Measurements from ENCODE around the gene PPP1R16B.
"Not testable (repeated sequence)": the region's sequence is repeated elsewhere in the genome, so short reads cannot be mapped to it uniquely, and the experiment has no call there.

PPP1R16B gene

GRCh38 chr20:38791940-38792339, 13.6 kb upstream of the PPP1R16B start:
- DNase-seq (ENCODE audit: low spot score): no peak

- DNase-seq (ENCODE audit: low spot score): not testable (repeated sequence)
Measured at GRCh38 chr20:38794057-38794456, 11.4 kb upstream of the PPP1R16B start.

- no peak for DNase-seq (ENCODE audit: low spot score)
Measured at GRCh38 chr20:38798266-38798665, 7.2 kb upstream of the PPP1R16B start.

- no peak for DNase-seq (ENCODE audit: low spot score)
Measured at GRCh38 chr20:38799203-38799602, 6.3 kb upstream of the PPP1R16B start.

- no peak for DNase-seq (ENCODE audit: low spot score)
Measured at GRCh38 chr20:38800882-38801281, 4.6 kb upstream of the PPP1R16B start.

GRCh38 chr20:38804221-38804620, 1.3 kb upstream of the PPP1R16B start:
- no peak for DNase-seq (ENCODE audit: low spot score)

GRCh38 chr20:38804682-38805501, 605 bp upstream of the PPP1R16B start:
- DNase-seq (ENCODE audit: low spot score): no peak

- no peak for DNase-seq (ENCODE audit: low spot score)
Measured at GRCh38 chr20:38805958-38806854, 709 bp downstream of the PPP1R16B start.

- DNase-seq (ENCODE audit: low spot score): no peak
Measured at GRCh38 chr20:38806855-38807655, 1.6 kb downstream of the PPP1R16B start.

- DNase-seq (ENCODE audit: low spot score): no peak
Measured at GRCh38 chr20:38809942-38810341, 4.4 kb downstream of the PPP1R16B start.

- no peak for DNase-seq (ENCODE audit: low spot score)
Measured at GRCh38 chr20:38810926-38811630, 5.6 kb downstream of the PPP1R16B start.

- no peak for DNase-seq (ENCODE audit: low spot score)
Measured at GRCh38 chr20:38811769-38812168, 6.3 kb downstream of the PPP1R16B start.

- no peak for DNase-seq (ENCODE audit: low spot score)
Measured at GRCh38 chr20:38812182-38812581, 6.7 kb downstream of the PPP1R16B start.

- no peak for DNase-seq (ENCODE audit: low spot score)
Measured at GRCh38 chr20:38812709-38813573, 7.4 kb downstream of the PPP1R16B start.

- DNase-seq (ENCODE audit: low spot score): not testable (repeated sequence)
Measured at GRCh38 chr20:38813574-38813962, 8.1 kb downstream of the PPP1R16B start.

- DNase-seq (ENCODE audit: low spot score): no peak
Measured at GRCh38 chr20:38815446-38815845, 9.9 kb downstream of the PPP1R16B start.

- DNase-seq (ENCODE audit: low spot score): no peak
Measured at GRCh38 chr20:38818113-38819065, 12.9 kb downstream of the PPP1R16B start.

- DNase-seq (ENCODE audit: low spot score): no peak
Measured at GRCh38 chr20:38825571-38825900, 20.0 kb downstream of the PPP1R16B start.

- DNase-seq (ENCODE audit: low spot score): no peak
Measured at GRCh38 chr20:38825901-38826625, 20.6 kb downstream of the PPP1R16B start.
